NCI-H187 treated with DMSO at 0.1 percent for 48 hours (cell line): ENCODE measurements around the gene GHR.
"Not testable (repeated sequence)": the region's sequence is repeated elsewhere in the genome, so short reads cannot be mapped to it uniquely, and the experiment has no call there.

ENCODE experiments used
- DNase-seq: peaks from one replicate; lab custom pipeline; 2025; lab: John Stamatoyannopoulos, UW

Gene GHR

GRCh38 chr5:42569953-42570548 is 146.8 kb downstream of the GHR start:
- no peak for DNase-seq

GRCh38 chr5:42570966-42571960 is 148.0 kb downstream of the GHR start:
- DNase-seq = no peak

- no peak for DNase-seq
Observed at GRCh38 chr5:42572313-42572712, 149.1 kb downstream of the GHR start.

- DNase-seq = no peak
Observed at GRCh38 chr5:42573386-42573785, 150.1 kb downstream of the GHR start.

GRCh38 chr5:42575914-42576313 is 152.7 kb downstream of the GHR start:
- DNase-seq = not testable (repeated sequence)

GRCh38 chr5:42578901-42579300 is 155.7 kb downstream of the GHR start:
- DNase-seq = not testable (repeated sequence)

GRCh38 chr5:42579320-42579719 is 156.1 kb downstream of the GHR start:
- DNase-seq = no peak

- no peak for DNase-seq
Observed at GRCh38 chr5:42581845-42582244, 158.6 kb downstream of the GHR start.

- DNase-seq = no peak
Observed at GRCh38 chr5:42582723-42583122, 159.5 kb downstream of the GHR start.

GRCh38 chr5:42583322-42583721 is 160.1 kb downstream of the GHR start:
- DNase-seq = no peak

- no peak for DNase-seq
Observed at GRCh38 chr5:42586625-42587024, 163.4 kb downstream of the GHR start.

GRCh38 chr5:42587096-42587723 is 164.0 kb downstream of the GHR start:
- no peak for DNase-seq

GRCh38 chr5:42590566-42590965 is 167.3 kb downstream of the GHR start:
- no peak for DNase-seq

- DNase-seq = no peak
Observed at GRCh38 chr5:42591015-42591414, 167.8 kb downstream of the GHR start.

- no peak for DNase-seq
Observed at GRCh38 chr5:42592401-42593140, 169.3 kb downstream of the GHR start.

- no peak for DNase-seq
Observed at GRCh38 chr5:42593591-42593990, 170.4 kb downstream of the GHR start.

GRCh38 chr5:42595597-42595996 is 172.4 kb downstream of the GHR start:
- peak; percentile 34 for DNase-seq

GRCh38 chr5:42596817-42597216 is 173.6 kb downstream of the GHR start:
- no peak for DNase-seq

- DNase-seq = no peak
Observed at GRCh38 chr5:42597318-42597937, 174.2 kb downstream of the GHR start.

GRCh38 chr5:42598311-42598710 is 175.1 kb downstream of the GHR start:
- no peak for DNase-seq

- no peak for DNase-seq
Observed at GRCh38 chr5:42599106-42599505, 175.9 kb downstream of the GHR start.

GRCh38 chr5:42600441-42600840 is 177.2 kb downstream of the GHR start:
- no peak for DNase-seq
